Body of pancreas (tissue), 4 donors: Measurements from ENCODE around the gene RBFOX2.

Experiments used
- CTCF ChIP-seq, 7 experiments: fragments of 450-650 bp in 4 of 7; fragments of 200-600 bp in 3 of 7; sonication (generic) in 3 of 7; IDR thresholded peaks; one replicate each; pipeline ENCODE4 v1.5.1; 2016 to 2019; ENCODE audit warnings: antibody characterized with exemption in 7 of 7
- POLR2A ChIP-seq, 3 donors: fragments of 450-650 bp; IDR thresholded peaks; one replicate each; pipeline ENCODE4 v1.6.1; 2016; ENCODE audit warnings: antibody characterized with exemption in 3 of 3, mild to moderate bottlenecking in 2 of 3

- no peak for TF ChIP-seq CTCF (IDR thresholded peaks at IDR 0.05)
- TF ChIP-seq POLR2A (IDR thresholded peaks at IDR 0.05), result no peak
These were observed 176.5 kb downstream of the RBFOX2 start for GRCh38 chr22:35852076-35852475.
